Duodenal mucosa (tissue), 2 donors: Measurements from ENCODE around the gene IPO5.

Source experiments
- H3K27ac ChIP-seq: one replicate; pipeline ENCODE4 v1.7.0; 2013; ENCODE audit warnings: low read depth, low read length
- H3K27me3 ChIP-seq, 2 donors: one replicate each; pipeline ENCODE4 v1.7.0; 2013; ENCODE audit warnings: low read length in 2 of 2, control low read depth in 1 of 2; ENCODE audit not compliant: insufficient read depth in 2 of 2, control insufficient read depth in 1 of 2
- H3K36me3 ChIP-seq, 2 donors: one replicate each; pipeline ENCODE4 v1.7.0; 2013; ENCODE audit warnings: low read length in 2 of 2, control low read depth in 1 of 2; ENCODE audit not compliant: insufficient read depth in 2 of 2, control insufficient read depth in 1 of 2
- H3K4me1 ChIP-seq, 2 donors: one replicate each; pipeline ENCODE4 v1.7.0; 2013; ENCODE audit warnings: low read length in 2 of 2, control low read depth in 1 of 2; ENCODE audit not compliant: insufficient read depth in 2 of 2, control insufficient read depth in 1 of 2
- H3K4me3 ChIP-seq, 2 donors: one replicate each; pipeline ENCODE4 v1.7.0; 2013; ENCODE audit warnings: low read length in 2 of 2, low read depth in 1 of 2
- H3K9ac ChIP-seq, 2 donors: one replicate each; pipeline ENCODE4 v1.7.0; 2013; ENCODE audit warnings: low read length in 2 of 2, low read depth in 1 of 2
- H3K9me3 ChIP-seq, 2 donors: one replicate each; pipeline ENCODE4 v1.7.0; 2013; ENCODE audit warnings: low read length in 2 of 2, control low read depth in 1 of 2; ENCODE audit not compliant: control insufficient read depth in 1 of 2

Gene IPO5

DNA sequence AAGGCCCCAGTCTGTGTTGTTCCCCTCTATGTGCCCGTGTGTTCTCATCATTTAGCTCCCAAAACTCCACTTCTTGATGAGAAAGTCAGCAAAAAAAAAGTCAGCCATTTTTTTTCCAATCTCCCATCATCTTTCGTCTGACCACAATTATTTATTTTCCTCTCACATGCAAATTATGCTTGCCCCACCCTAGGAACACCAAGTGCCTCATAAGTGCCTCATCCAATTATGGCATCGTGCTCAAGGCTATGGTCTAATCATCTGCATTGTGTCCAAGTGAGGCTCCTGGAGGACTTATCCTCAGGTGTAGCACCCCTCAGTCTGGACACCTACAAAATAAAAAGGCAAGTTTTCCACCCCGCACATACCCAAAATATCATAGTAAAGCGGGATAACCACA is 20.8 kb upstream of the IPO5 start:
- H3K36me3 ChIP-seq: no peaks in the 10 kb centered on the region
- H3K9me3 ChIP-seq: no peaks in the 10 kb centered on the region
- H3K27ac ChIP-seq: no peak overlapping the region
- H3K4me3 ChIP-seq: no peak overlapping the region
- peaks cover 0 to 5% of the 10 kb centered on the region in 2 donors for H3K27me3 ChIP-seq
- no peaks in the 10 kb centered on the region for H3K4me1 ChIP-seq
- H3K9ac ChIP-seq: no peak overlapping the region

DNA sequence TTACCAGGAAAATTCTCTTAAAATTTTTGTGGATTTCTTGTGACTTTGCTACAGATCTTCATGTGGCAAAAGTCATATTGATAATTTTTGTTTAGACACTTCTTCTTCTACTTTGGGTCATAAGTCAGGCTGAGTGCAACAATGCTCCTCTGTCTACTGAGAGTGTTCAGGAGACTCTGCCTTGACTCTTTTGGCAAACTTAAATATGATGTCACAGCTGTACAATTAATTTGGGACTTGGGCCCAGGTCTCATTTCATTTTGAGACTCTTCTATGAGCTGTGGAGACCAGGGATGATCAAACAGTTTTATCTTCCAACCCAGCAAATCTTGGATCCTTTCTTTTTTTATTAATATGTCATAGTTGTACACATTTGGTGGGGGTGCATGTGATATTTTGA is 19.7 kb upstream of the IPO5 start:
- Histone ChIP-seq H3K4me3 (no peak overlapping the region), H3K27me3 (peaks cover 0 to 5% of the 10 kb centered on the region in 2 donors), H3K27ac (no peak overlapping the region), H3K36me3 (no peaks in the 10 kb centered on the region), H3K9me3 (no peaks in the 10 kb centered on the region), H3K4me1 (no peaks in the 10 kb centered on the region), H3K9ac (no peak overlapping the region)

DNA sequence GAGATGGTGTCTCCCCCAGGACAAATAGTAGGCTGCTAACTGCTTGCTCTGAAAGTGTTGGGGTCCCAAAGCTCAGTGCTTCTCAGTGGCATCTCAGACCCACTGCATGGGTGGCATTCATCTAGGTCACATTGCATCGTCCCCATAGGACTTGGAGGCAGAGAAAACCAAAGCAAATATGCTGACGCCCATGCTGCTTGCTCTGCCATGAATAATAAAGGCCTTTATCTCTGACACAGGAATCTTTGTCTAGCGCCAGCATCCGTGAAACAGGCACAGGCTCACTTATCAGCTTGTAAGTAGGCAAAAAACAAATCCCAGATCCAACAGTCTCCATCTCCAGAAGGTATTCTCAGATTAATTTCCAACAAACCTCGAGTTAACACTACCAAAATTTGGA is 18.9 kb upstream of the IPO5 start:
- Histone ChIP-seq H3K9ac (no peak overlapping the region), H3K27ac (no peak overlapping the region), H3K4me1 (no peaks in the 10 kb centered on the region)

DNA sequence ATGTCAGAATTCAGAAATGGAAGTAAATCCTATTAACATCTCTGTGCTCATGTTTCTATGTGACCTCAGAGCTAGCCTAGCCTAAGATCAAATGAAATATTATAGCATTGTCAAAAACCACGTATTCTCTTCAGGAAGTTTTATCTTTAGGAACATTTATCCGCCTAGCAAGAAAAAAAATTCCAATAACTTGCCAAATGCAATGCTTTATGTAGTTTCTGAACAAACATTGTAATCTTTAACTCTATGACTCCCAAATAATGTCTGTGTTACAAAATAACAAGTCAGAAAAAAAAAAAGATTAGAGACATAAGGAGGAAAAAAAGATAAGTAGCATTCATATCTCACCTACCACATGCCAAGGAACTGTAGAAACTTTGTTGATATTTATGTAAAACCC is 18.4 kb upstream of the IPO5 start:
- no peaks in the 10 kb centered on the region for H3K36me3 ChIP-seq
- H3K9me3 ChIP-seq: no peaks in the 10 kb centered on the region
- no peak overlapping the region for H3K9ac ChIP-seq
- H3K4me1 ChIP-seq: no peaks in the 10 kb centered on the region
- no peak overlapping the region for H3K27ac ChIP-seq
- H3K4me3 ChIP-seq: no peak overlapping the region
- peaks cover 0 to 5% of the 10 kb centered on the region in 2 donors for H3K27me3 ChIP-seq

More for the DNA sequence above, 18.9 kb upstream of the IPO5 start:
- peaks cover 0 to 5% of the 10 kb centered on the region in 2 donors for H3K27me3 ChIP-seq
- no peak overlapping the region for H3K4me3 ChIP-seq
- H3K36me3 ChIP-seq: no peaks in the 10 kb centered on the region
- H3K9me3 ChIP-seq: no peaks in the 10 kb centered on the region

DNA sequence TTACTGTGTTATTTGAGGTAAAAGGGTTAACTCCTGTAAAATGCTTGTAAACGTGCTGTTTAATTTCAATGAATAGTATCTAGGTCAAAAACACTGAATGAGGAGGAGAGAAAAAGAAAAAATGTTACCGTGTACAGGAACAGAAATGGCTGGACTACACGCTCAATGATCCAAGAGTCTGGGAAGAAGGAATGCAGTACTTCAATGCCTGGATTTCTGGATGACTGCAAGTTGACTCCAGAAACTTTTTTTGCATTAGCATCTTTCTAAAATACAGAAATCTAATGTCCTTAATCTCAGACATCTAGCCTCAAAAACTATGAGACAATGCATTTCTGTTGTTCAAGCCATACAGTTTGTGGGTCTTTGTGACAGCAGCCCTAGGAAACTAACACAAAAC is 17.4 kb upstream of the IPO5 start:
- Histone ChIP-seq H3K4me1 (no peaks in the 10 kb centered on the region), H3K36me3 (no peaks in the 10 kb centered on the region), H3K4me3 (no peak overlapping the region), H3K27ac (no peak overlapping the region), H3K9me3 (no peaks in the 10 kb centered on the region), H3K27me3 (peaks cover 0 to 2% of the 10 kb centered on the region in 2 donors), H3K9ac (no peak overlapping the region)

DNA sequence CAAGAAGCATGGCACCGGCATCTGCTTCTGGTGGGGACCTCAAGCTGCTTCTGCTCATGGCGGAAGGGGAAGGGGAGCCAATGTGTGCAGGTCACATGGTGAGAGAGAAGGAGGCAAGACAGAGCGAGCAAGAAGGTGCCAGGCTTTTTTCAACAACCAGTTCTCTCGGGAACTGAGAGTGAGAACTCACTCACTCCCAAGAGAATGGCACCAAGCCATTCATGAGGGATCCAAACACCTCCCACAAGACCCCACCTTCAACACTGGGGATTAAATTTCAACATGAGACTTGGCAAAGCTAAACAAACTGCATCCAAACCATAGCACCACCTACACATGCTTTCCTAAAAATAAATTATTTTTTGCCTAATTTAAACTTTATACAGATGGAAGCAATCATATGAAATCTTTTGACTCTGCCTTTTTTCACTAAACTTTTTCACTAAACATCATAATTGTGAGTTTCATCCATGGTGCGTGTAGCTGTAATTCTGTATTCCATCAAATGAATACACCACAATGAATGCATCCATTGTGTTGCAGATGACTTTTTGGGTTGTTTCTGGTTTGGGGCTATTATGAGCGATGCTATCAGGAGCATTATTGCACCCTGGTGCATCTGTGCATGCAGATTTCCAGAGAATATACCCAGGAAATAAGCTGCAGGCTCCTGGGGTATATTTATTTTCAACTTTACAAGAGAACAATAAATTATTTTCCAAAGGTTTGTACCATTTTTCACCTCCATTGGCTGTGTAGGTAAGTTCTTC is 14.6 kb upstream of the IPO5 start:
- no peak overlapping the region for H3K27ac ChIP-seq
- no peaks in the 10 kb centered on the region for H3K9me3 ChIP-seq

DNA sequence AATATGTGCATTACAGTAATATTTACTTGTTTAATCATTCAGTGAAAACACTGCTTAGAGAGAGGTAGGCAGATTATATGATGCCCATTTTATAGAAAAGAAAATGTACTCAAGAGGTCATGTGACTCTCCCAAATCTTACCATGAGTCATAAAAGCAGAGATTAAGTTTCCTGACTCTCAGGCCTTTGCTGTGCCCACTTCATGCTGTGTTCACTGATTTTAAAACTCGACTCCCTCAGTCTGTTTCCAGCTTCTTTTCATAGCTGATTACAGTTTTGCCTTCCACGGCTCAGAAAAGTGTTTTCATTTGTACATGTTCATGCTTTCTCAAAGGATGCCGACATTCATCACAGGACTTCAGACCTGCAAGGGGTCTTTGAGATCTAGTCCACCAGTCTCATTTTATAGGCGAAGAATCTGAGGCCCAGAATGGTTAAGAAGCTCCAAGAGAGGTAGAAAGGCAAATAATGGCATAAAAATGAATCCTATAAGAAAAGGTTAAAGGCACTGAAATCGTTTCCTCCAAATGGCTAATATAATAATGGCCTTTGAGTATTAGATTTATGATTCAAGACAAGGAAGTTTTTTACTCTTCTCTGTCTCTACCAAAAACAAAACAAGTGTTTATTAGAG is 9.0 kb upstream of the IPO5 start:
- Histone ChIP-seq H3K36me3 (no peaks in the 10 kb centered on the region), H3K4me1 (no peaks in the 10 kb centered on the region), H3K27me3 (no peaks in the 10 kb centered on the region), H3K9me3 (no peaks in the 10 kb centered on the region), H3K9ac (no peak overlapping the region), H3K27ac (no peak overlapping the region), H3K4me3 (no peak overlapping the region)

More for the DNA sequence above, 14.6 kb upstream of the IPO5 start:
- Histone ChIP-seq H3K4me3 (no peak overlapping the region), H3K4me1 (no peaks in the 10 kb centered on the region), H3K27me3 (peaks cover 0 to 2% of the 10 kb centered on the region in 2 donors), H3K9ac (no peak overlapping the region), H3K36me3 (no peaks in the 10 kb centered on the region)

DNA sequence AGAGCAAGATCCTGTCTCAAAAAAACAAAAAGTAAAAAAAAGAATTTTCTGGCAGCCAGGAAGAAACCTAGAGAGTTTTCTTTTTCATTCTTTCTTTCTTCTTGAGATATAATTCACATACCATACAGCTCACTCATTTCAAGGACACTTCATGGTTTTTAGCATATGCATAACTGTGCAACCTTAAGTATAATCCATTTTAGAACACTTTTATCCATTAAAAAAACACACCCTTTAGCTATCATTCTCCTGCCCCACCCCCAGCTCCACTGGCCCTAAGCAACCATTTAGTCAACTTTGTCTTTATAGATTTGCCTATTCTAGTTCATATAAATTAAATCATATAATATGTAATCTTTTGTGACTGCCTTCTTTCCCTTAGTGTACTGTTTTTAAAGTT is 8.1 kb upstream of the IPO5 start:
- Histone ChIP-seq H3K4me1 (no peaks in the 10 kb centered on the region), H3K27ac (no peak overlapping the region), H3K9me3 (no peaks in the 10 kb centered on the region), H3K4me3 (no peak overlapping the region), H3K27me3 (no peaks in the 10 kb centered on the region), H3K36me3 (no peaks in the 10 kb centered on the region), H3K9ac (no peak overlapping the region)

DNA sequence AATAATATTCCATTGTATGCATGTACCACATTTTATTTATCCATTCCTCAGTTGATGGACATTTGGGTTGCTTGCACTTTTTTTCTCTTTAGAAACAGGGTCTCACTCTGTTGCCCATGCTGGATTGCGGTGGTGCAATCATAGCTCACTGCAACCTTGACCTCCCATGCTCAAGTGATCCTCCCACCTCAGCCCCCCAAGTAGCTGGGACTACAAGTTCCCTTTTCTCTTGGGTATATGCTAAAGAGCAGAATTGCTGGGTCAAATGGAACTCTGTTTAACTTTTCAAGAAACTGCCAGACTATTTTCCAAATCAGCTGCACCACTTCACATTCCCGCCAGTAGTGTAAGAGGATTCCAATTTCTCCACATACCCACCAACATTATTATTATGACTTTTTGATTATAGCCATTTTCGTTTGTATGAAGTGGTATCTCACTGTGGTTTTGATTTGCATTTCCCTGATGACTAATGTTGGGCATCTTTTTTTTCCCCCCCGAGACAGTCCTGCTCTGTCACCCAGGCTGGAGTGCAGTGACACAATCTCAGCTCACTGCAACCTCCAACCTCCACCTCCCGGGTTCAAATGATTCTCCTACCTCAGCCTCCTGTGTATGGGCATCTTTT is 7.6 kb upstream of the IPO5 start:
- H3K27me3 ChIP-seq: no peaks in the 10 kb centered on the region
- no peaks in the 10 kb centered on the region for H3K36me3 ChIP-seq
- H3K4me3 ChIP-seq: no peak overlapping the region
- H3K9me3 ChIP-seq: no peaks in the 10 kb centered on the region
- no peak overlapping the region for H3K27ac ChIP-seq
- H3K9ac ChIP-seq: no peak overlapping the region
- H3K4me1 ChIP-seq: no peaks in the 10 kb centered on the region

DNA sequence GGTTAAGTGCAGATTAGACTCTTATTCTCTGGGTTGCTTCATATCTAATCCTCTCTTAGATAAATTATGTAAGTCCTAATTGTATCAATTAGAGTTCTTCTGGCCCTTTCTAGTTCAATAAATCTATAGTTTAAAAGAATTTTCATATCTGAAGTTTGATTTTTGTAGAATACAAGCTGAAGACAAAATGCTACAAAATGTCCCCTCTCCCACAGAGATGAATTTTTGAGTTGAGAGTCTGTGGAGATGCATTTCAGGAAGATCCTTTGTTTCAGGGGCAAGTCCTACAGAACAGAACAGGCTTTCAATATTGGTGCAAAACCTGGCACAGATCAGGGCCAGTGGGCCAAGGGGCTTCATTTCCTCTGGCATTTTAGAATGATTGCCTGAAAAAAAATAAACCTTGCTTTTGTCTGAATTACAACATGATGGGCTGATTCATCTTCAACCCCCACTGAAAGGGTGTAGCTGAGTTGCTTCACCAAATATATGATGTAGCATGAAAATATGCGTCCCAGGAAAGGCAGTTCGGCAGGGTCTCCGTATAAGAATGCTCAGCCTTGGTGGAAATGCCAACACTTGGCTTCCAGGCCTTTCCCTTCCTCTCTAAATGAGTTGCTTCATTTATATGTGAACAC is 6.4 kb upstream of the IPO5 start:
- Histone ChIP-seq H3K9ac (no peak overlapping the region), H3K27ac (no peak overlapping the region), H3K9me3 (no peaks in the 10 kb centered on the region), H3K4me1 (no peaks in the 10 kb centered on the region), H3K36me3 (no peaks in the 10 kb centered on the region), H3K4me3 (no peak overlapping the region), H3K27me3 (no peaks in the 10 kb centered on the region)
